GM23338 (cell line): ENCODE data around the gene DIABLO. TPM values are rescaled to one million over a fixed set of nuclear protein-coding genes. Genes with fewer than 3 reads are reported as not detected.

Source experiments
- ATAC-seq: fragments of 200-7000 bp; cut with Tn5 transposase; 3 replicates; pipeline ENCODE4 v1.9.1; 2020
- DNase-seq: peaks from one replicate; pipeline ENCODE4 v3.0.0-alpha.2; 2015; ENCODE audit warnings: low spot score
- H2AFZ ChIP-seq: fragments of 200-600 bp; sonication (generic); 2 replicates; pipeline ENCODE4 v1.8.0; 2016; ENCODE audit warnings: antibody characterized with exemption, mild to moderate bottlenecking, moderate library complexity
- H3F3A ChIP-seq: fragments of 200-600 bp; sonication (generic); replicated peaks from 2 replicates; pipeline ENCODE4 v1.8.0; 2017; ENCODE audit warnings: antibody characterized with exemption, mixed run types, low read depth
- H3K27ac ChIP-seq: fragments of 200-600 bp; sonication (generic); 2 replicates; pipeline ENCODE4 v1.6.1; 2016; ENCODE audit warnings: low read depth
- H3K27me3 ChIP-seq: fragments of 200-600 bp; sonication (generic); 2 replicates; pipeline ENCODE4 v1.8.0; 2016; ENCODE audit warnings: mild to moderate bottlenecking, mixed run types, moderate library complexity; ENCODE audit not compliant: insufficient read depth
- H3K36me3 ChIP-seq: fragments of 200-600 bp; sonication (generic); 2 replicates; pipeline ENCODE4 v1.8.0; 2016; ENCODE audit warnings: mild to moderate bottlenecking; ENCODE audit not compliant: insufficient read depth
- H3K4me1 ChIP-seq: fragments of 200-600 bp; sonication (generic); 2 replicates; pipeline ENCODE4 v1.8.0; 2016; ENCODE audit warnings: mild to moderate bottlenecking, moderate library complexity; ENCODE audit not compliant: insufficient read depth
- H3K4me2 ChIP-seq: fragments of 200-600 bp; sonication (generic); 2 replicates; pipeline ENCODE4 v1.7.1; 2017; ENCODE audit warnings: mixed run types
- H3K4me3 ChIP-seq: fragments of 200-600 bp; sonication (generic); 2 replicates; pipeline ENCODE4 v1.6.1; 2016; ENCODE audit warnings: mixed run types
- H3K79me2 ChIP-seq: fragments of 200-600 bp; sonication (generic); replicated peaks from 2 replicates; pipeline ENCODE4 v1.8.0; 2017; ENCODE audit warnings: mild to moderate bottlenecking; ENCODE audit not compliant: insufficient read depth
- H3K9me2 ChIP-seq: fragments of 200-600 bp; sonication (generic); 2 replicates; pipeline ENCODE4 v1.8.0; 2017; ENCODE audit not compliant: insufficient read depth
- H4K20me1 ChIP-seq: fragments of 200-600 bp; sonication (generic); replicated peaks from 2 replicates; pipeline ENCODE4 v1.8.0; 2017; ENCODE audit warnings: mild to moderate bottlenecking; ENCODE audit not compliant: insufficient read depth
- H3K27ac Mint-ChIP-seq: 2 replicates; pipeline ENCODE4 v1.8.0; 2020; ENCODE audit warnings: inconsistent platforms, mild to moderate bottlenecking, moderate library complexity, mixed read lengths
- H3K27me3 Mint-ChIP-seq: 3 replicates; pipeline ENCODE4 v1.8.0; 2022; ENCODE audit warnings: low read depth, mild to moderate bottlenecking, moderate library complexity, mixed read lengths, inconsistent platforms; ENCODE audit not compliant: insufficient read depth, poor library complexity
- H3K36me3 Mint-ChIP-seq: 3 replicates; pipeline ENCODE4 v1.8.0; 2021; ENCODE audit warnings: low read depth, mild to moderate bottlenecking, inconsistent platforms, moderate library complexity, mixed read lengths
- H3K4me1 Mint-ChIP-seq: 3 replicates; pipeline ENCODE4 v1.8.0; 2020; ENCODE audit warnings: mild to moderate bottlenecking, inconsistent platforms, mixed read lengths
- H3K4me3 Mint-ChIP-seq: 3 replicates; pipeline ENCODE4 v1.8.0; 2021; ENCODE audit warnings: moderate library complexity, mild to moderate bottlenecking, inconsistent platforms, mixed read lengths
- H3K9me3 Mint-ChIP-seq: 3 replicates; pipeline ENCODE4 v1.8.0; 2020; ENCODE audit warnings: moderate library complexity, mild to moderate bottlenecking, inconsistent platforms, mixed read lengths
- EZH2phosphoT487 ChIP-seq: fragments of 200-600 bp; sonication (generic); IDR thresholded peaks from one replicate; pipeline ENCODE4 v1.8.1; 2018; ENCODE audit warnings: antibody characterized with exemption; ENCODE audit not compliant: unreplicated experiment
- STAT1 ChIP-seq: IDR thresholded peaks from one replicate; pipeline ENCODE4 v1.6.1; 2016; ENCODE audit warnings: antibody characterized with exemption; ENCODE audit not compliant: unreplicated experiment
- ZNF114 ChIP-seq: fragments of 250-450 bp; sonication (Bioruptor Pico); IDR thresholded peaks from 2 replicates; pipeline ENCODE4 v1.5.0; 2020; ENCODE audit warnings: mild to moderate bottlenecking, moderate library complexity
- polyA plus RNA-seq: library from polyadenylated mRNA; unstranded; fragments of >200 nt; fragmentation: Nextera tagmentation; extraction: Ambion mirVana; gene quantifications from 2 replicates; pipeline ENCODE4 v1.2.1, GENCODE V29; 2016
- total RNA-seq: library from RNA; depleted of rRNA; stranded (reverse); fragments of >200 nt; shearing (Covaris generic); gene quantifications from 2 replicates; pipeline ENCODE4 v1.2.3, GENCODE V29; 2014
- TF ChIP-seq, protein P1 (sequence below): fragments of 250-450 bp; sonication (Bioruptor Pico); IDR thresholded peaks from 2 replicates; pipeline ENCODE4 v1.5.0; 2020; ENCODE audit warnings: mild to moderate bottlenecking, moderate library complexity
- TF ChIP-seq, protein P2 (sequence below): IDR thresholded peaks from 2 replicates; pipeline ENCODE4 v1.6.1; 2016; ENCODE audit warnings: antibody characterized with exemption

The DIABLO gene
- total and polyA plus RNA-seq, 2 experiments from 2014 or later: 72.0 to 82.7 TPM

DNA sequence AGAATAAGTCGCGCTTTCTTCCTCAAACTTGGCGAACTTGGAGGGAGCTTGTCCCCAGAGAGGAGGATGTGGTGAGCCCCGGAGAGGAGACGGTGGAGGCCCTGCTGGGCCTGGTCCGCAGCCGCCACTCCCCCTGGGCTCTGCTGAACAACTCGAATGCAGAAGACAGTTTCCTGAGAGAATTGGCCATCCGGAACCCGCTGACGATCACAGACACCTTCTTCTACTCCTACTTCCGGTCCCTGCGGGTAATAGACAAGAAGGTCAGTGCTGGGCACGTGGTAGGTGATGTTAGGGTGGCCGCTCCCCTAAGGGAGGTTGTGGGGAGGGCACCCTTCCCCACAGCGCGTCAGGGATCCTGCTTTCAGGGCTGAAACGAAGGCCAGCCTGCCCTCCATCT, 41.3 kb downstream of the DIABLO start (continued):
- TF ChIP-seq, protein P1, sequence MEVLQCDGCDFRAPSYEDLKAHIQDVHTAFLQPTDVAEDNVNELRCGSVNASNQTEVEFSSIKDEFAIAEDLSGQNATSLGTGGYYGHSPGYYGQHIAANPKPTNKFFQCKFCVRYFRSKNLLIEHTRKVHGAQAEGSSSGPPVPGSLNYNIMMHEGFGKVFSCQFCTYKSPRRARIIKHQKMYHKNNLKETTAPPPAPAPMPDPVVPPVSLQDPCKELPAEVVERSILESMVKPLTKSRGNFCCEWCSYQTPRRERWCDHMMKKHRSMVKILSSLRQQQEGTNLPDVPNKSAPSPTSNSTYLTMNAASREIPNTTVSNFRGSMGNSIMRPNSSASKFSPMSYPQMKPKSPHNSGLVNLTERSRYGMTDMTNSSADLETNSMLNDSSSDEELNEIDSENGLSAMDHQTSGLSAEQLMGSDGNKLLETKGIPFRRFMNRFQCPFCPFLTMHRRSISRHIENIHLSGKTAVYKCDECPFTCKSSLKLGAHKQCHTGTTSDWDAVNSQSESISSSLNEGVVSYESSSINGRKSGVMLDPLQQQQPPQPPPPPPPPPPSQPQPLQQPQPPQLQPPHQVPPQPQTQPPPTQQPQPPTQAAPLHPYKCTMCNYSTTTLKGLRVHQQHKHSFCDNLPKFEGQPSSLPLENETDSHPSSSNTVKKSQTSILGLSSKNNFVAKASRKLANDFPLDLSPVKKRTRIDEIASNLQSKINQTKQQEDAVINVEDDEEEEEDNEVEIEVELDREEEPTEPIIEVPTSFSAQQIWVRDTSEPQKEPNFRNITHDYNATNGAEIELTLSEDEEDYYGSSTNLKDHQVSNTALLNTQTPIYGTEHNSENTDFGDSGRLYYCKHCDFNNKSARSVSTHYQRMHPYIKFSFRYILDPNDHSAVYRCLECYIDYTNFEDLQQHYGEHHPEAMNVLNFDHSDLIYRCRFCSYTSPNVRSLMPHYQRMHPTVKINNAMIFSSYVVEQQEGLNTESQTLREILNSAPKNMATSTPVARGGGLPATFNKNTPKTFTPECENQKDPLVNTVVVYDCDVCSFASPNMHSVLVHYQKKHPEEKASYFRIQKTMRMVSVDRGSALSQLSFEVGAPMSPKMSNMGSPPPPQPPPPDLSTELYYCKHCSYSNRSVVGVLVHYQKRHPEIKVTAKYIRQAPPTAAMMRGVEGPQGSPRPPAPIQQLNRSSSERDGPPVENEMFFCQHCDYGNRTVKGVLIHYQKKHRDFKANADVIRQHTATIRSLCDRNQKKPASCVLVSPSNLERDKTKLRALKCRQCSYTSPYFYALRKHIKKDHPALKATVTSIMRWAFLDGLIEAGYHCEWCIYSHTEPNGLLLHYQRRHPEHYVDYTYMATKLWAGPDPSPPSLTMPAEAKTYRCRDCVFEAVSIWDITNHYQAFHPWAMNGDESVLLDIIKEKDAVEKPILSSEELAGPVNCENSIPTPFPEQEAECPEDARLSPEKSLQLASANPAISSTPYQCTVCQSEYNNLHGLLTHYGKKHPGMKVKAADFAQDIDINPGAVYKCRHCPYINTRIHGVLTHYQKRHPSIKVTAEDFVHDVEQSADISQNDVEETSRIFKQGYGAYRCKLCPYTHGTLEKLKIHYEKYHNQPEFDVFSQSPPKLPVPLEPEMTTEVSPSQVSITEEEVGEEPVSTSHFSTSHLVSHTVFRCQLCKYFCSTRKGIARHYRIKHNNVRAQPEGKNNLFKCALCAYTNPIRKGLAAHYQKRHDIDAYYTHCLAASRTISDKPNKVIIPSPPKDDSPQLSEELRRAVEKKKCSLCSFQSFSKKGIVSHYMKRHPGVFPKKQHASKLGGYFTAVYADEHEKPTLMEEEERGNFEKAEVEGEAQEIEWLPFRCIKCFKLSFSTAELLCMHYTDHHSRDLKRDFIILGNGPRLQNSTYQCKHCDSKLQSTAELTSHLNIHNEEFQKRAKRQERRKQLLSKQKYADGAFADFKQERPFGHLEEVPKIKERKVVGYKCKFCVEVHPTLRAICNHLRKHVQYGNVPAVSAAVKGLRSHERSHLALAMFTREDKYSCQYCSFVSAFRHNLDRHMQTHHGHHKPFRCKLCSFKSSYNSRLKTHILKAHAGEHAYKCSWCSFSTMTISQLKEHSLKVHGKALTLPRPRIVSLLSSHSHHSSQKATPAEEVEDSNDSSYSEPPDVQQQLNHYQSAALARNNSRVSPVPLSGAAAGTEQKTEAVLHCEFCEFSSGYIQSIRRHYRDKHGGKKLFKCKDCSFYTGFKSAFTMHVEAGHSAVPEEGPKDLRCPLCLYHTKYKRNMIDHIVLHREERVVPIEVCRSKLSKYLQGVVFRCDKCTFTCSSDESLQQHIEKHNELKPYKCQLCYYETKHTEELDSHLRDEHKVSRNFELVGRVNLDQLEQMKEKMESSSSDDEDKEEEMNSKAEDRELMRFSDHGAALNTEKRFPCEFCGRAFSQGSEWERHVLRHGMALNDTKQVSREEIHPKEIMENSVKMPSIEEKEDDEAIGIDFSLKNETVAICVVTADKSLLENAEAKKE (CRISPR knock-in tag): no peak
- no peak for TF ChIP-seq STAT1

DNA sequence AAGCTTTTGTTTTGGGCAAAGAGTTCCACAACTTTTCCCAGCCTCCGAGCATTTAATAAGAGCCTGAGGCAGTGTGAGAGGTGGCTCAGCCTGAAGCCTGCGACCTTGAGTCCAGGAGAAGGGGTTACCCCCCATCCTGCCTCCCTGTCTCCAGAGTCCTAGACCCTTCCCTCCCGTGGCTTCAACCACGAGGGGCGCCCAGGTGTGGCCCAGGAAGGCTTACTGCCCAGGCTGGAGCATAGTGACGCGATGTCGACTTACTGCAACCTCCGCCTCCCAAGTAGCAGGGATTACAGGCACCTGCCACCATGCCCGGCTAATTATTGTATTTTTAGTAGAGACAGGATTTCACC, 42.3 kb downstream of the DIABLO start:
- Histone ChIP-seq H3K9me2 (no peaks in the 10 kb centered on the region), H3K4me3 (peak overlapping the region; percentile 68), H3K4me2 (peak overlapping the region; percentile 83), H3K27me3 (peaks cover 16% of the 10 kb centered on the region), H3K36me3 (no peaks in the 10 kb centered on the region), H3K79me2 (no peaks in the 10 kb centered on the region), H3F3A (no peaks in the 10 kb centered on the region), H4K20me1 (no peaks in the 10 kb centered on the region), H3K27ac (no peak overlapping the region), H2AFZ (peak overlapping the region; percentile 99), H3K4me1 (no peaks in the 10 kb centered on the region)
- H3K4me3 Mint-ChIP-seq: peak overlapping the region; percentile 72
- H3K4me1 Mint-ChIP-seq: peaks cover 6% of the 10 kb centered on the region; the same call in 2 of the 3 replicates
- no peaks in the 10 kb centered on the region for H3K36me3 Mint-ChIP-seq
- peak; percentile 32 for ATAC-seq
- no peak for TF ChIP-seq EZH2phosphoT487
- TF ChIP-seq ZNF114 (CRISPR knock-in tag): no peak
- TF ChIP-seq, protein P2, sequence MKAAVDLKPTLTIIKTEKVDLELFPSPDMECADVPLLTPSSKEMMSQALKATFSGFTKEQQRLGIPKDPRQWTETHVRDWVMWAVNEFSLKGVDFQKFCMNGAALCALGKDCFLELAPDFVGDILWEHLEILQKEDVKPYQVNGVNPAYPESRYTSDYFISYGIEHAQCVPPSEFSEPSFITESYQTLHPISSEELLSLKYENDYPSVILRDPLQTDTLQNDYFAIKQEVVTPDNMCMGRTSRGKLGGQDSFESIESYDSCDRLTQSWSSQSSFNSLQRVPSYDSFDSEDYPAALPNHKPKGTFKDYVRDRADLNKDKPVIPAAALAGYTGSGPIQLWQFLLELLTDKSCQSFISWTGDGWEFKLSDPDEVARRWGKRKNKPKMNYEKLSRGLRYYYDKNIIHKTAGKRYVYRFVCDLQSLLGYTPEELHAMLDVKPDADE: no peak
- TF ChIP-seq STAT1: no peak
- DNase-seq: peak; percentile 34
- no peak overlapping the region for H3K27ac Mint-ChIP-seq
- no peaks in the 10 kb centered on the region for H3K9me3 Mint-ChIP-seq
- peaks cover 24% of the 10 kb centered on the region for H3K27me3 Mint-ChIP-seq
